WERI-Rb-1 (cell line): ENCODE results near the gene ATXN1.

Experiments used
- DNase-seq: peaks from one replicate; pipeline ENCODE4 v3.0.0-alpha.2; 2020
- H3K27ac ChIP-seq: fragments of 250-450 bp; sonication (Bioruptor Pico); 2 replicates; pipeline ENCODE4 v1.5.1; 2020; ENCODE audit warnings: mild to moderate bottlenecking, moderate library complexity
- H3K27me3 ChIP-seq: fragments of 250-450 bp; sonication (Bioruptor Pico); 2 replicates; pipeline ENCODE4 v1.5.1; 2021; ENCODE audit warnings: mild to moderate bottlenecking, low read depth, moderate library complexity; ENCODE audit not compliant: insufficient read depth, severe bottlenecking
- H3K36me3 ChIP-seq: fragments of 250-450 bp; sonication (Bioruptor Pico); 2 replicates; pipeline ENCODE4 v1.5.1; 2020; ENCODE audit warnings: mild to moderate bottlenecking, moderate library complexity
- H3K4me3 ChIP-seq: 2 replicates; pipeline ENCODE4 v1.5.1; 2011; ENCODE audit warnings: low read depth, mild to moderate bottlenecking, control low read depth, low read length
- H3K9me3 ChIP-seq: fragments of 250-450 bp; sonication (Bioruptor Pico); 2 replicates; pipeline ENCODE4 v1.5.1; 2021; ENCODE audit warnings: mild to moderate bottlenecking, moderate library complexity; ENCODE audit not compliant: severe bottlenecking
- CTCF ChIP-seq: IDR thresholded peaks from 2 replicates; pipeline ENCODE4 v1.5.1; 2011; ENCODE audit warnings: low read depth, mild to moderate bottlenecking, control low read depth, inconsistent platforms, low read length

Gene ATXN1

GRCh38 chr6:16644540-16645250, 116.6 kb downstream of the ATXN1 start:
- no peaks in the 10 kb centered on the region for H3K27me3 ChIP-seq
- H3K4me3 ChIP-seq = no peak overlapping the region
- H3K9me3 ChIP-seq = no peaks in the 10 kb centered on the region
- no peaks in the 10 kb centered on the region for H3K36me3 ChIP-seq
- no peak for DNase-seq
- no peak overlapping the region for H3K27ac ChIP-seq
- TF ChIP-seq CTCF = no peak

- TF ChIP-seq CTCF = no peak
- peaks cover 7% of the 10 kb centered on the region for H3K9me3 ChIP-seq
- no peaks in the 10 kb centered on the region for H3K27me3 ChIP-seq
- H3K36me3 ChIP-seq = no peaks in the 10 kb centered on the region
- H3K4me3 ChIP-seq = no peak overlapping the region
- no peak overlapping the region for H3K27ac ChIP-seq
- no peak for DNase-seq
These were observed 121.4 kb downstream of the ATXN1 start for GRCh38 chr6:16639684-16640480.

- no peak for TF ChIP-seq CTCF
- H3K36me3 ChIP-seq = no peaks in the 10 kb centered on the region
- no peak for DNase-seq
- peaks cover 7% of the 10 kb centered on the region for H3K9me3 ChIP-seq
- no peak overlapping the region for H3K27ac ChIP-seq
- no peaks in the 10 kb centered on the region for H3K27me3 ChIP-seq
- no peak overlapping the region for H3K4me3 ChIP-seq
These were observed 123.6 kb downstream of the ATXN1 start for GRCh38 chr6:16637635-16638034.

GRCh38 chr6:16635810-16636602, 125.3 kb downstream of the ATXN1 start:
- H3K36me3 ChIP-seq = no peaks in the 10 kb centered on the region
- no peak overlapping the region for H3K4me3 ChIP-seq
- H3K27ac ChIP-seq = no peak overlapping the region
- DNase-seq = no peak
- peaks cover 7% of the 10 kb centered on the region for H3K9me3 ChIP-seq
- no peaks in the 10 kb centered on the region for H3K27me3 ChIP-seq
- no peak for TF ChIP-seq CTCF

- Histone ChIP-seq H3K9me3 (peaks cover 7% of the 10 kb centered on the region), H3K4me3 (no peak overlapping the region), H3K27me3 (no peaks in the 10 kb centered on the region), H3K36me3 (no peaks in the 10 kb centered on the region), H3K27ac (no peak overlapping the region)
- no peak for TF ChIP-seq CTCF
- DNase-seq = no peak
These were observed 125.9 kb downstream of the ATXN1 start for GRCh38 chr6:16635291-16635809.
